ENCODE measurements around the gene FAAH.
"Not testable (repeated sequence)": the region's sequence is repeated elsewhere in the genome, so short reads cannot be mapped to it uniquely, and the experiment has no call there.

FAAH gene

GRCh38 chr1:46394108-46394871, at the start of gene FAAH:
Gene FAAH, plus strand, starts transcription at chr1:46394317. Its CDS starts 32 bp downstream, at chr1:46394349.
- H3K27me3 ChIP-seq (ENCODE audit: control insufficient read depth, insufficient read depth, low read length) = no peaks in the 10 kb centered on the region
- peak within 1 kb of the TSS; percentile 59 for H3K9ac ChIP-seq (ENCODE audit: low read length)
- H3K4me3 ChIP-seq (ENCODE audit: low read length) = peak within 1 kb of the TSS; percentile 79
- H3K36me3 ChIP-seq (ENCODE audit: control insufficient read depth, insufficient read depth, low read length) = no peaks in the 10 kb centered on the region
- no peaks in the 10 kb centered on the region for H3K9me3 ChIP-seq (ENCODE audit: control insufficient read depth, low read length)
- H3K4me1 ChIP-seq (ENCODE audit: control insufficient read depth, insufficient read depth, low read length) = peaks cover 25% of the 10 kb centered on the region

GRCh38 chr1:46344481-46344880, 49.6 kb upstream of the FAAH start:
- H3K9me3 ChIP-seq (ENCODE audit: control insufficient read depth, low read length) = no peaks in the 10 kb centered on the region
- H3K9ac ChIP-seq (ENCODE audit: low read length) = no peak overlapping the region
- H3K36me3 ChIP-seq (ENCODE audit: control insufficient read depth, insufficient read depth, low read length) = no peaks in the 10 kb centered on the region

GRCh38 chr1:46345281-46345680, 48.8 kb upstream of the FAAH start:
- no peaks in the 10 kb centered on the region for H3K9me3 ChIP-seq (ENCODE audit: control insufficient read depth, low read length)
- H3K9ac ChIP-seq (ENCODE audit: low read length) = no peak overlapping the region
- H3K4me3 ChIP-seq (ENCODE audit: low read length) = no peak overlapping the region
- no peaks in the 10 kb centered on the region for H3K27me3 ChIP-seq (ENCODE audit: control insufficient read depth, insufficient read depth, low read length)
- H3K36me3 ChIP-seq (ENCODE audit: control insufficient read depth, insufficient read depth, low read length) = no peaks in the 10 kb centered on the region
- peaks cover 8% of the 10 kb centered on the region for H3K4me1 ChIP-seq (ENCODE audit: control insufficient read depth, insufficient read depth, low read length)

More at GRCh38 chr1:46344481-46344880, 49.6 kb upstream of the FAAH start:
- no peak overlapping the region for H3K4me3 ChIP-seq (ENCODE audit: low read length)
- H3K27me3 ChIP-seq (ENCODE audit: control insufficient read depth, insufficient read depth, low read length) = no peaks in the 10 kb centered on the region
- peaks cover 8% of the 10 kb centered on the region for H3K4me1 ChIP-seq (ENCODE audit: control insufficient read depth, insufficient read depth, low read length)

- Histone ChIP-seq H3K9ac (ENCODE audit: low read length) (no peak overlapping the region), H3K36me3 (ENCODE audit: control insufficient read depth, insufficient read depth, low read length) (peaks cover 16% of the 10 kb centered on the region), H3K9me3 (ENCODE audit: control insufficient read depth, low read length) (no peaks in the 10 kb centered on the region)
Observed at GRCh38 chr1:46352363-46352762, 41.8 kb upstream of the FAAH start.

GRCh38 chr1:46355920-46356319, 38.2 kb upstream of the FAAH start:
- not testable (repeated sequence) for H3K4me1 ChIP-seq (ENCODE audit: control insufficient read depth, insufficient read depth, low read length); H3K9me3 ChIP-seq (ENCODE audit: control insufficient read depth, low read length); H3K9ac ChIP-seq (ENCODE audit: low read length); H3K4me3 ChIP-seq (ENCODE audit: low read length); H3K27me3 ChIP-seq (ENCODE audit: control insufficient read depth, insufficient read depth, low read length)
- peaks cover 20% of the 10 kb centered on the region for H3K36me3 ChIP-seq (ENCODE audit: control insufficient read depth, insufficient read depth, low read length)

More at GRCh38 chr1:46352363-46352762, 41.8 kb upstream of the FAAH start:
- Histone ChIP-seq H3K4me1 (ENCODE audit: control insufficient read depth, insufficient read depth, low read length) (no peaks in the 10 kb centered on the region), H3K27me3 (ENCODE audit: control insufficient read depth, insufficient read depth, low read length) (no peaks in the 10 kb centered on the region), H3K4me3 (ENCODE audit: low read length) (no peak overlapping the region)

- Histone ChIP-seq H3K9me3 (ENCODE audit: control insufficient read depth, low read length) (no peaks in the 10 kb centered on the region), H3K4me3 (ENCODE audit: low read length) (no peak overlapping the region), H3K27me3 (ENCODE audit: control insufficient read depth, insufficient read depth, low read length) (no peaks in the 10 kb centered on the region), H3K9ac (ENCODE audit: low read length) (no peak overlapping the region), H3K4me1 (ENCODE audit: control insufficient read depth, insufficient read depth, low read length) (no peaks in the 10 kb centered on the region), H3K36me3 (ENCODE audit: control insufficient read depth, insufficient read depth, low read length) (peaks cover 13% of the 10 kb centered on the region)
Observed at GRCh38 chr1:46362158-46362557, 32.0 kb upstream of the FAAH start.

- no peaks in the 10 kb centered on the region for H3K27me3 ChIP-seq (ENCODE audit: control insufficient read depth, insufficient read depth, low read length)
Observed at GRCh38 chr1:46363121-46363520, 31.0 kb upstream of the FAAH start.

GRCh38 chr1:46364612-46365011, 29.5 kb upstream of the FAAH start:
- no peak overlapping the region for H3K9ac ChIP-seq (ENCODE audit: low read length)
- H3K27me3 ChIP-seq (ENCODE audit: control insufficient read depth, insufficient read depth, low read length) = no peaks in the 10 kb centered on the region
- peaks cover 13% of the 10 kb centered on the region for H3K36me3 ChIP-seq (ENCODE audit: control insufficient read depth, insufficient read depth, low read length)
- no peak overlapping the region for H3K4me3 ChIP-seq (ENCODE audit: low read length)
- H3K9me3 ChIP-seq (ENCODE audit: control insufficient read depth, low read length) = no peaks in the 10 kb centered on the region
- H3K4me1 ChIP-seq (ENCODE audit: control insufficient read depth, insufficient read depth, low read length) = peaks cover 2% of the 10 kb centered on the region

More at GRCh38 chr1:46363121-46363520, 31.0 kb upstream of the FAAH start:
- H3K4me3 ChIP-seq (ENCODE audit: low read length) = no peak overlapping the region
- H3K36me3 ChIP-seq (ENCODE audit: control insufficient read depth, insufficient read depth, low read length) = peaks cover 13% of the 10 kb centered on the region
- H3K9ac ChIP-seq (ENCODE audit: low read length) = no peak overlapping the region
- no peaks in the 10 kb centered on the region for H3K4me1 ChIP-seq (ENCODE audit: control insufficient read depth, insufficient read depth, low read length)
- H3K9me3 ChIP-seq (ENCODE audit: control insufficient read depth, low read length) = no peaks in the 10 kb centered on the region

- not testable (repeated sequence) for H3K36me3 ChIP-seq (ENCODE audit: control insufficient read depth, insufficient read depth, low read length); H3K9me3 ChIP-seq (ENCODE audit: control insufficient read depth, low read length); H3K27me3 ChIP-seq (ENCODE audit: control insufficient read depth, insufficient read depth, low read length); H3K4me3 ChIP-seq (ENCODE audit: low read length); H3K9ac ChIP-seq (ENCODE audit: low read length)
- H3K4me1 ChIP-seq (ENCODE audit: control insufficient read depth, insufficient read depth, low read length) = peaks cover 10% of the 10 kb centered on the region
Observed at GRCh38 chr1:46365796-46366195, 28.3 kb upstream of the FAAH start.

- Histone ChIP-seq H3K4me1 (ENCODE audit: control insufficient read depth, insufficient read depth, low read length) (peaks cover 13% of the 10 kb centered on the region), H3K9ac (ENCODE audit: low read length) (no peak overlapping the region), H3K4me3 (ENCODE audit: low read length) (no peak overlapping the region), H3K27me3 (ENCODE audit: control insufficient read depth, insufficient read depth, low read length) (no peaks in the 10 kb centered on the region), H3K9me3 (ENCODE audit: control insufficient read depth, low read length) (no peaks in the 10 kb centered on the region), H3K36me3 (ENCODE audit: control insufficient read depth, insufficient read depth, low read length) (no peaks in the 10 kb centered on the region)
Observed at GRCh38 chr1:46367072-46367471, 27.0 kb upstream of the FAAH start.

- H3K4me1 ChIP-seq (ENCODE audit: control insufficient read depth, insufficient read depth, low read length) = peaks cover 13% of the 10 kb centered on the region
- H3K36me3 ChIP-seq (ENCODE audit: control insufficient read depth, insufficient read depth, low read length); H3K4me3 ChIP-seq (ENCODE audit: low read length); H3K27me3 ChIP-seq (ENCODE audit: control insufficient read depth, insufficient read depth, low read length); H3K9ac ChIP-seq (ENCODE audit: low read length); H3K9me3 ChIP-seq (ENCODE audit: control insufficient read depth, low read length): not testable (repeated sequence)
Observed at GRCh38 chr1:46367701-46368100, 26.4 kb upstream of the FAAH start.

- Histone ChIP-seq H3K4me1 (ENCODE audit: control insufficient read depth, insufficient read depth, low read length) (peaks cover 13% of the 10 kb centered on the region), H3K27me3 (ENCODE audit: control insufficient read depth, insufficient read depth, low read length) (no peaks in the 10 kb centered on the region), H3K4me3 (ENCODE audit: low read length) (no peak overlapping the region), H3K36me3 (ENCODE audit: control insufficient read depth, insufficient read depth, low read length) (no peaks in the 10 kb centered on the region), H3K9ac (ENCODE audit: low read length) (no peak overlapping the region), H3K9me3 (ENCODE audit: control insufficient read depth, low read length) (no peaks in the 10 kb centered on the region)
Observed at GRCh38 chr1:46368791-46369190, 25.3 kb upstream of the FAAH start.
